Breast epithelium (tissue), 4 donors: ENCODE measurements around the gene COPS4. TPM values are rescaled to one million over a fixed set of nuclear protein-coding genes. Genes with fewer than 3 reads are reported as not detected.
A peak's percentile ranks its signal among the peaks of the same experiment; 100 is the strongest.
"Not testable (repeated sequence)": the region's sequence is repeated elsewhere in the genome, so short reads cannot be mapped to it uniquely, and the experiment has no call there.

ENCODE experiments used
- DNase-seq, 2 donors: peaks; one replicate each; pipeline ENCODE4 v3.0.0-alpha.2; 2019; ENCODE audit warnings: low spot score in 2 of 2
- H3K27ac ChIP-seq, 2 donors: fragments of 200-600 bp; sonication (generic) in 1 of 2; one replicate each; pipeline ENCODE4 v1.5.1; 2016 to 2019; ENCODE audit warnings: mild to moderate bottlenecking in 1 of 2
- H3K27me3 ChIP-seq, 2 donors: fragments of 200-600 bp; sonication (generic) in 1 of 2; one replicate each; pipeline versions ENCODE4 v1.5.1 to v1.6.0; 2017 to 2019; ENCODE audit warnings: control low read depth in 1 of 2, mild to moderate bottlenecking in 1 of 2
- H3K36me3 ChIP-seq: fragments of 200-600 bp; one replicate; pipeline ENCODE4 v1.5.1; 2019
- H3K4me1 ChIP-seq, 2 donors: fragments of 200-600 bp; sonication (generic); one replicate each; pipeline ENCODE4 v1.5.1; 2016 to 2019; ENCODE audit warnings: control low read depth in 1 of 2
- H3K4me3 ChIP-seq, 3 donors: fragments of 200-600 bp; sonication (generic); 1 replicate in 2 of 3; 2 replicates in 1 of 3; pipeline ENCODE4 v1.5.1; 2016 to 2019; ENCODE audit warnings: mild to moderate bottlenecking in 3 of 3, moderate library complexity in 2 of 3
- H3K9me3 ChIP-seq, 2 donors: fragments of 200-600 bp; sonication (generic) in 1 of 2; one replicate each; pipeline ENCODE4 v1.5.1; 2016 to 2019; ENCODE audit warnings: control low read depth in 1 of 2
- CTCF ChIP-seq, 3 donors: fragments of 450-650 bp; IDR thresholded peaks; one replicate each; pipeline ENCODE4 v1.5.1; 2016 to 2017; ENCODE audit warnings: antibody characterized with exemption in 3 of 3, mild to moderate bottlenecking in 3 of 3, moderate library complexity in 3 of 3
- POLR2A ChIP-seq: fragments of 450-650 bp; IDR thresholded peaks from one replicate; pipeline ENCODE4 v1.6.1; 2016; ENCODE audit warnings: antibody characterized with exemption, mild to moderate bottlenecking, moderate library complexity
- POLR2AphosphoS5 ChIP-seq, 3 donors: sonication (generic); formaldehyde crosslinking; IDR thresholded peaks; one replicate each; pipeline ENCODE4 v1.6.1; 2017; ENCODE audit warnings: antibody characterized with exemption in 3 of 3
- intact Hi-C: fragments of 100-400 bp; cut with DNase I; formaldehyde crosslinking; loops from one replicate; pipeline ENCODE4 v1.15.1; 2023; ENCODE audit warnings: low total_unique reads
- total RNA-seq, 3 donors: library from RNA; depleted of rRNA; stranded (reverse); fragments of >200 nt; gene quantifications; one replicate each; pipeline ENCODE4 v1.1.0, GENCODE V29; 2016

Gene COPS4
- total RNA-seq, 3 donors from 2014 or later = 55.8 to 67.9 (median 56.4) TPM

DNA sequence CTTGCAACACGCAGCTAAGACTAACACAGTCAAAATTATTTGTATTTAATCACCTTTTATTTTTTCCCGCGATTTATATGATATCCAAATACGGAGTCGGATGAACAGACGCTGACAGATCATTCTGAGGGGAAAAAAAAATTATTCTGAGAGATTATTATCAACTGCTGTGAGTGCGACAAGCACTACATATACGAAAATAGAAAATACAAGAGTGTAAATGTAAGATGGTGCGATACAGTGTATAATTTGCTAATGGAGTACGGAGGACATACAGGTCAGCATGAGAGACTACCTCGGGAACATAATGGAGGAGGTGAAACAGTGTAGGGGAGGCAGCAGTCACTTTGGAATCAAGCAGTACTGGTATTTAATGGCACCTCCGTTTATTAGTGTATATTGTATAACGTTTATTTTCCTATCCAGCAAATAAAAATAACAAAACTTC is 21.5 kb upstream of the COPS4 start:
- H3K4me3 ChIP-seq = peak overlapping the region; percentile 75 to 80 (median 80)
- no peak for DNase-seq
- TF ChIP-seq CTCF (IDR thresholded peaks at IDR 0.05) (no peak), POLR2A (no peak), POLR2AphosphoS5 (IDR thresholded peaks at IDR 0.05) (no peak)
- peak overlapping the region; percentile 89 for H3K27ac ChIP-seq
- no peaks in the 10 kb centered on the region for H3K27me3 ChIP-seq
- H3K36me3 ChIP-seq = no peaks in the 10 kb centered on the region
- no peaks in the 10 kb centered on the region for H3K4me1 ChIP-seq
- intact Hi-C loops = no loop called here
- H3K9me3 ChIP-seq = no peaks in the 10 kb centered on the region

- no peaks in the 10 kb centered on the region for H3K9me3 ChIP-seq
- DNase-seq = no peak
- peak overlapping the region in 2 of 3 donors; percentile 75 to 80 for H3K4me3 ChIP-seq
- TF ChIP-seq POLR2AphosphoS5 (IDR thresholded peaks at IDR 0.05) (no peak), POLR2A (no peak), CTCF (IDR thresholded peaks at IDR 0.05) (no peak)
- H3K27ac ChIP-seq = peak overlapping the region; percentile 89
- no peaks in the 10 kb centered on the region for H3K4me1 ChIP-seq
- H3K36me3 ChIP-seq = no peaks in the 10 kb centered on the region
- intact Hi-C loops = no loop called here
- no peaks in the 10 kb centered on the region for H3K27me3 ChIP-seq
Measured at GRCh38 chr4:83013902-83014301, 21.1 kb upstream of the COPS4 start.

GRCh38 chr4:83019794-83020494 is 15.0 kb upstream of the COPS4 start:
- intact Hi-C loops = no loop called here

DNA sequence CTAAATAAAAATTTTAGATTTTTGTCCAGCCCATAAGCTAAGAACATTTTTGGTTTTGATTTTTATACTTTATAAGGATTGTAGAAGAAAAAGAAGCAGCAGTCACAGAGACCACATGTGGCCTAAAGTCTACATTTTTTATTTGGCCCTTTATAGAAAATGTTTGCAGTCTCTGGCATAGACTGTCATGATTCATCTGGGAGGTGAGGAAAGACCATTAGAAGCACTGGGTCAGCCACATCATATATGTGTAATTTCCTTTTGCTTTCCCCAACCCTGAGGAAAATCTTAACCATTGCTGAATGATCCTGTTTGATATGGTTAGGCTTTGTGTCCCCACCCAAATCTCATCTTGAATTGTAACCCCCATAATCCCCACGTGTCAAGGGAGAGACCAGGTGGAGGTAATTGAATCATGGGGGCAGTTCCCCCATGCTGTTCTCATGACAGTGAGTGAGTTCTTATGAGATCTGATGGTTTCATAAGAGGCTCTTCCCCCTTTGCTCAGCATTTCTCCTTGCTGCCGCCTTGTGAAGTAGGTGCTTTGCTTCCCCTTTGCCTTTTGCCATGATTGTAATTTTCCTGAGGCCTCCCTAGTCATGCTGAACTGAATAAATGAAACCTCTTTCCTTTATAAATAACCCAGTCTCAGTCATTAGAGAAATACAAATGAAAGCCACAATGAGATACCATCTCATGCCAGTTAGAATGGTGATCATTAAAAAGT is 12.1 kb upstream of the COPS4 start:
- H3K4me1 ChIP-seq = no peaks in the 10 kb centered on the region
- no peak for DNase-seq
- TF ChIP-seq POLR2AphosphoS5 (IDR thresholded peaks at IDR 0.05) (no peak), POLR2A (no peak), CTCF (IDR thresholded peaks at IDR 0.05) (no peak)
- H3K27me3 ChIP-seq = no peaks in the 10 kb centered on the region
- H3K4me3 ChIP-seq = no peak overlapping the region
- peaks cover 0 to 14% of the 10 kb centered on the region in 2 donors for H3K9me3 ChIP-seq
- intact Hi-C loops = no loop called here
- no peaks in the 10 kb centered on the region for H3K36me3 ChIP-seq
- no peak overlapping the region for H3K27ac ChIP-seq

More at GRCh38 chr4:83019794-83020494, 15.0 kb upstream of the COPS4 start:
- Histone ChIP-seq H3K9me3 (peaks cover 0 to 6% of the 10 kb centered on the region in 2 donors), H3K4me1 (no peaks in the 10 kb centered on the region), H3K27me3 (no peaks in the 10 kb centered on the region), H3K4me3 (no peak overlapping the region), H3K36me3 (no peaks in the 10 kb centered on the region), H3K27ac (no peak overlapping the region)
- TF ChIP-seq POLR2AphosphoS5 (IDR thresholded peaks at IDR 0.05) (no peak), POLR2A (no peak), CTCF (IDR thresholded peaks at IDR 0.05) (no peak)
- no peak for DNase-seq

DNA sequence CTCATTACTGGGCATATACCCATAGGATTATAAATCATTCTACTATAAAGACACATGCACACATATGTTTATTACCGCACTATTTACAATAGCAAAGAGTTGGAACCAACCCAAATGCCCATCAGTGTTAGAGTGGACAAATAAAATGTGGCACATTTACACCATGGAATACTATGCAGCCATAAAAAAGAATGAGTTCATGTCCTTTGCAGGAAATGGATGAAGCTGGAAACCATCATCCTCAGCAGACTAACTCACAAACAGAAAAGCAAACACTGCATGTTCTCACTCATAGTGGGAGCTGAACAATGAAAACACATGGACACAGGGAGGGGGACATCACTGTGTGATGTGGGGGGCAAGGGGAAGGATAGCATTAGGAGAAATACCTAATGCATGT is 11.4 kb upstream of the COPS4 start:
- H3K9me3 ChIP-seq = peaks cover 0 to 14% of the 10 kb centered on the region in 2 donors
- H3K27ac ChIP-seq, H3K27me3 ChIP-seq, H3K4me3 ChIP-seq, H3K4me1 ChIP-seq, intact Hi-C loops, H3K36me3 ChIP-seq, DNase-seq: not testable (repeated sequence)
